HT-29 (cell line): ENCODE measurements around the gene CD109. TPM values are rescaled to one million over a fixed set of nuclear protein-coding genes. Genes with fewer than 3 reads are reported as not detected.
"Not testable (repeated sequence)": the region's sequence is repeated elsewhere in the genome, so short reads cannot be mapped to it uniquely, and the experiment has no call there.

Experiments used
- DNase-seq: peaks from one replicate; pipeline ENCODE4 v3.0.0-alpha.2; 2015; ENCODE audit warnings: low spot score
- total RNA-seq: library from RNA; depleted of rRNA; stranded (reverse); fragments of >200 nt; shearing (Covaris generic); gene quantifications from 2 replicates; pipeline ENCODE4 v1.2.3, GENCODE V29; 2014; rRNA removed

Gene CD109
- not detected in 2 replicates for total RNA-seq

DNA sequence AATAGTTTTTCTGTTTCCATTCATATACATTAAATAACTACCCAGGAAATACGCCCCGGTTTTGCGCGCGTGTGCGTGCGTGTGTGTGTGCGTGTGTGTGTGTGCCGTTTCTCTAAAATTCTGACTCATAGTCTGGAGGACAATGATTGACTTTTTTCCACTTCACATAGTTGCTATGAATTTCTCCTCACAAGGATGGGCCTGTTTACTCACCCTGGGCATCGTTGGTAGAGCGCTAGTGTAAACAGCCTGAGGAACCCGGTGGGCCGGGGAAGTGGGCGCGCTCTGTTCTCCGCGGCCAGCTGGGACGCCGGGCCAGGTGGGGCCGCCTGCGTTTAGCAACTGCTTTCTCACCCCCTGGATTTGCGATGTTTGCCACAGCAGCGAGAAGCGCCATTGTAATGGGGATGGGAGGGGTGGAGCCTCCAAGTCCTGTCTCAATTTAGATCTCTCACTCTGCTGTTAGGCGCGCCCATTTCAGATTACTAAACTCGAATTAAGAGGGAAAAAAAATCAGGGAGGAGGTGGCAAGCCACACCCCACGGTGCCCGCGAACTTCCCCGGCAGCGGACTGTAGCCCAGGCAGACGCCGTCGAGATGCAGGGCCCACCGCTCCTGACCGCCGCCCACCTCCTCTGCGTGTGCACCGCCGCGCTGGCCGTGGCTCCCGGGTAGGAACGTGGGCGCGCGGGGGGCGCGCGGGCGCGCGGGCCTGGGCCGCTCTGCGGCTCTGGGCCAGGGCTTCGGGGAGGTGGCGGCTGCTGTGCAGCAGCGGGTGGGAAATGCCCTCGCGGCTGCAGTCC lies at the start of gene CD109:
Gene CD109, plus strand, starts transcription at position 585 of the 803 bp plus-strand sequence. Its CDS starts 13 bp downstream, at position 598.
- no peak for DNase-seq

GRCh38 chr6:73648166-73648565 lies 47.8 kb upstream of the CD109 start:
- DNase-seq: no peak

GRCh38 chr6:73649783-73650182 lies 46.2 kb upstream of the CD109 start:
- DNase-seq: no peak

- peak; percentile 79 for DNase-seq
Observed at GRCh38 chr6:73652637-73653570, 43.1 kb upstream of the CD109 start.

- peak; percentile 95 for DNase-seq
Observed at GRCh38 chr6:73653571-73654424, 42.2 kb upstream of the CD109 start, which contains the start of gene SLC17A5. TSS of gene SLC17A5 (minus strand) at chr6:73653992. CDS start at chr6:73653886, 106 bp downstream.

DNA sequence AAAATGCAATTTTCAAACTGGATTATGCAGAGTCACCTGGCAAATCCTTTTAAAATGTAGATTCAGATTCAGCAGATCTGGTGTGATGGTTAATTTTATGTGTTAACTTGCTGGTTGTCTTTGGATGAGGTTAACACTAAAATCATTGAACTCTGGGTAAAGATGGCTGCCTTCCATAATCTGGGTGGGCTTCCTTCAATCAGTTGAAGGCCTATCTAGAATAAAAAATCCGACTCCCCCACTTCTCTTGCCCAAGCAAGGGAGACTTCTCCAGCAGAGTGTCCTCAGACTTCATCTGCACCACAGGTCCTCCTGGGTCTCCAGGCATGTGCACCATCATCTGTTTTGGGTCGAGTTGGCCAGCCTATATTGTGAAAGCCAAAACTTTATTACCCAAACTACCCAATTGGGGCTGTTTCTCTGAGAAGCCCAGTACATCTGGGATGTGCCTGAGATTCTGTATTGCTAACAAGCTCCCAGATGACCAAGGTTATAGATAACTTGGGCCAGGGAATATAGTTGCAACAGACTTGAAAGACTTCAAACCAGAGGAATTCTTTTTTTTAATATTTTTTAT lies 40.6 kb upstream of the CD109 start:
- no peak for DNase-seq

DNA sequence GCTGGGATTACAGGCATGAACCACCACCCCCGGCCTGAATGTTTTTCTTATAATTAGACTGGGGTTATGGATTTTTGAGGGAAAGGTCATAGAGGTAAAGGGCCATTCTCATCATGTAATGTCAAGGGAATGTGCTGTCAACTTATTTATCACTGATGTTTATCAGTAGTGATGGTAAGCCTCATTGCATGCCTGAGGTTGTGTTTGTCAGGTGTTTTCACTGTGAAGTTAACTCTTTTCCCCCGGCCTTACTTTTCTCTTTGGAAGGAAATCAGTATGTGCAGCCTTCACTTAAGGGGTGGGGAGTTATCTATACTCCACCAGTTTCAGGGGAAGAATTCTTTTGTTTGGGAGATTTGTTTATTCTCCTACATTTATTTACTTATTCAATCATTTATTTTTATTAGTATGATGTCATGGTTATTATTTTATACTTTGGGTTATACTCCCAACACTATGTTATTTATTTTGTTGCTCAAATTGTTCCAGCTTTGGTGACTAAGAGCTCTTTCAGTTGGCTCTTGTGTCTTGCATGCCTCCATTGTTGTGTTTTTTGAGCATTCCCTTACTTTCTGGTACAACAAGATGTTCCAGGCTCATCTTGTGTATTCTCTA lies 39.4 kb upstream of the CD109 start:
- DNase-seq: no peak

GRCh38 chr6:73657201-73657600 lies 38.8 kb upstream of the CD109 start:
- DNase-seq: no peak

GRCh38 chr6:73664701-73665100 lies 31.3 kb upstream of the CD109 start:
- DNase-seq: no peak

DNA sequence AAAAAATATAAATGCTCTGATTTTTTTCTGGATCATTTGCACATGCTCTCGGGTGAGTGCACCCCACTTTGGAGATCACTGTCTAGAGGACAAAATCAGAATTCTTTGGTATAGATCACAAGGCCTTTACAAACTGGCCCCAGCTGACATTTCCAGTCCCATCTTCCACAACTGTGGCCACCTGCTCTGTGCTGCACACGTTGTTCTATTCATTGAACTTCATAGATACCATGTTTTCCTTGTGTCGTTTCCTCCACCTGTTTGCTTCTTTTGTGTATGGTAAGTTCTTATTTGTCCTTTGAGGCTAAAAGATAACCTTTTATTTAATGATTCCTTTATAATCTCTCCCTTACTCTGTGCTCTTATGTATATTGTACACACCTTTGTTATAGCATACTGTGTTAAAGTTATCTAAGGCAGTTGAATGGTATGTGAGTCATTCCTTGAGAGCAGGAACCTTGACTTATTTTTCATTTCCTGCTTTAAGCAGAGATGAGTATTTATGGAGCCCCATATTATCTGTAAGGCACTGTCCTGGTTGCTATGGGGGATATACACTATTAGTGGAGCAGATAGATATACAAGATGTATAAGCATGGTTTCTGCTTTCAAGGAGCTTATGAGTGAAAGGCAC lies 30.2 kb upstream of the CD109 start:
- peak; percentile 49 for DNase-seq

DNA sequence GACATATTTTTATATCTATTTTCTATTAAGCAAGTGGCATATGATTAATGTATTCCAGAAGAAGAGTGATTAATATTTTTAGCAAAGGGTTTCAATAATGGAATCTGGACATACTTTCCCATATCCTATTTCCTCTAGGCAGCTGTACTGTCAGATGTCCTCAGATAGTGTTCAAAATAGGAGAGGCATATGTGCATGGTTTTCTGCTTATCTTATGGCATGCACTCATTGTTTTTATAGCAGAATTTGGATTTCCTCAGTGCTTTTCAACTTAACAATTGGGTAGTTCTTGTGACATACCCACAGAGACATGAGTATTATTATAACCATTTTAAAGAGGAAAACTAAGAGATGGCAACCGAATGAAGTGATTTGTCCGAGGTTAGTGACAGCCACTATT lies 29.6 kb upstream of the CD109 start:
- no peak for DNase-seq

DNA sequence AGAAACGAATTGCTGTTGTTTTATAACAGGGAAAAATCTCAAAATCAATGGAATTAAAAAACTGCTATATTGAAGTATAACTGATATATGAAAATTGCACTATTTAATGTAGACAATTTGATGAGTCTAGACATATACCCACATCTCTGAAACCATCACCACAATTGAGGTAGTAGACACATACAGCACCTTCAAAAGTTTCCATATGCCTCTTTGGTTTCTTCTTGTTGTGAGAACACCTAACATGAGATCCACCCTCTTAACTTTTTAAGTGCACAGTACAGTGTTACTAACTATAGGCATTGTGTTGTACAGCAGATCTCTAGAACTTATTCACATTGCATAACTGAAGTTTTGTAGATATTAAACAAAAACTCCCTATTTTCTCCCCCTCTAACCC lies 28.2 kb upstream of the CD109 start:
- no peak for DNase-seq

- DNase-seq: peak; percentile 21
Observed at GRCh38 chr6:73669005-73669404, 27.0 kb upstream of the CD109 start.

DNA sequence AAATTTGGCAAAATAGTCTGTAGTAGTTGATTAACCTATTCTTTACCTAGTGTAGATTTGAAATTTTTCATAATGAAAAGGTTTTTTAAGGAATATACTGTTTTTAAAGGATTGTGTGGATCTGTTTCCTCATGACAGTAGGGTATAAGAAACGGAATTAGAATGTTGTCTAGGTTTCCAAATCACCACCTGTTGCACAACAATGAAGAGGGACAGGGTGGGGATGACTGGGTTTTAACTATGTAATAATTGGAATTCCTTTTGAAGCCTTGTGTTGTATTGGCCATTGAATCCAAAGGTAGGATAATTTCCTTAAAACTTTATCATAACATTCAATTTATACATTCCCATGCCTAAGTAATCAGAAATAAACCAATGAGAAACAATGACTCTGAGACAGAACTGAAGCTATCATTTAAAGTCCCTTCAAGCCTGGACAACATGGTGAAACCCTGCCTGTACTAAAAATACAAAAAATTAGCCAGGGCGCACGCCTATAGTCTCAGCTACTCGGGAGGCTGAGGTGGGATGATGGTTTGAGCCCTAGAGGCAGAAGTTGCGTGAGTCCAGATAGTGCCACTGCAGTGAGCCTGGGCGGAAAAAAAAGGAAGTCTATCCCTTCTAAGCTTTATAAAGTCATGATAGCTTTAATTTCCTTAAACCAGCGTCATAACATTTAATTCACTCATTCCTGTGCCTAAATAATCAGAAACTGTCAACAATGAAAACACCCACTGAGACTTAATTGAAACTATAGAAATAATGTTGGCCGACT lies 23.9 kb upstream of the CD109 start:
- no peak for DNase-seq

- peak; percentile 97 for DNase-seq
Observed at GRCh38 chr6:73675466-73676098, 20.4 kb upstream of the CD109 start.

GRCh38 chr6:73679009-73679408 lies 17.0 kb upstream of the CD109 start:
- DNase-seq: no peak

- not testable (repeated sequence) for DNase-seq
Observed at GRCh38 chr6:73679846-73680245, 16.2 kb upstream of the CD109 start.

DNA sequence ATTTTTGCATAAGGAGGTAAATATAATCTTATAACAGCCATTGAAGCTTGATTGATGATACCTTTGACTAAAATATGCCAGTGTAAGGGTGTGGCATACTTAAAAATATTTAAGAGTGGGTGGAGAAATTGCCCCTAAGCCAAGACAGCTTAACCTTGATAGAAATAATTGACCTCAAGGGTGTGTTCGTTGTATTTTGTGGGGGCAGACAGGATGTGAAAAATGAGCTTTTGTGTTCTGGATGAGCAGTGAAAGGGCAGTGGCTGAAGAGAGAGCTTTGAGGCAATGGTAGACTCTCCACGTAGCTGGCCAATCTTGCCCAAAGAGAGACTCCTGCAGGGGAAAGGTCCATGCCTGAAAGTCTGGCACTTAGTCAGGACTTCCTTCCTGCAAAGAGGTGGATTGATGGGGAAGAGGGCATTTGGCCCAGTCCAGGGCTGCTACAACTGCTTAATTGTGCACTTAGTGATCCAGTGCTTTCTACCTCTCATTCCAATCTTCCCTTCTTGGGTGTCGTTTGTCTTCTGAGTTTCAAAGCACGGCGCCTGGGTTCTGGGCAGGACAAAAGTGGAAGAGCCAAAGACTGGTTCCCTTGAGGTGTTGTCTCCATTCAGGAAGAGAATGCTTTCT lies 15.6 kb upstream of the CD109 start:
- DNase-seq: no peak
